GM23248 (cell line): ENCODE results near the gene DMBX1. TPM values are rescaled to one million over a fixed set of nuclear protein-coding genes. Genes with fewer than 3 reads are reported as not detected.

Source experiments
- DNase-seq: peaks from one replicate; pipeline ENCODE4 v3.0.0-alpha.2; 2015
- H2AFZ ChIP-seq: fragments of 200-600 bp; sonication (generic); 2 replicates; pipeline ENCODE4 v1.6.1; 2016; ENCODE audit warnings: antibody characterized with exemption
- H3F3A ChIP-seq: fragments of 200-600 bp; sonication (generic); 2 replicates; pipeline ENCODE4 v1.6.1; 2016; ENCODE audit warnings: mild to moderate bottlenecking, antibody characterized with exemption, mixed run types; ENCODE audit not compliant: insufficient read depth
- H3K27ac ChIP-seq: fragments of 200-600 bp; sonication (generic); 2 replicates; pipeline ENCODE4 v1.5.1; 2016; ENCODE audit warnings: mild to moderate bottlenecking
- H3K27me3 ChIP-seq: fragments of 200-600 bp; sonication (generic); replicated peaks from 2 replicates; pipeline ENCODE4 v1.6.1; 2016; ENCODE audit warnings: mild to moderate bottlenecking; ENCODE audit not compliant: insufficient read depth
- H3K36me3 ChIP-seq: fragments of 200-600 bp; sonication (generic); 2 replicates; pipeline ENCODE4 v1.6.1; 2016; ENCODE audit warnings: low read depth, mild to moderate bottlenecking
- H3K4me1 ChIP-seq: fragments of 200-600 bp; sonication (generic); 2 replicates; pipeline ENCODE4 v1.6.1; 2016; ENCODE audit warnings: mild to moderate bottlenecking; ENCODE audit not compliant: insufficient read depth
- H3K4me2 ChIP-seq: fragments of 200-600 bp; sonication (generic); one replicate; pipeline ENCODE4 v1.6.1; 2016; ENCODE audit warnings: mild to moderate bottlenecking; ENCODE audit not compliant: unreplicated experiment
- H3K4me3 ChIP-seq: fragments of 200-600 bp; sonication (generic); 2 replicates; pipeline ENCODE4 v1.5.1; 2016; ENCODE audit warnings: mild to moderate bottlenecking
- H3K79me2 ChIP-seq: fragments of 200-600 bp; sonication (generic); 2 replicates; pipeline ENCODE4 v1.6.1; 2016; ENCODE audit warnings: mild to moderate bottlenecking; ENCODE audit not compliant: insufficient read depth
- H3K9ac ChIP-seq: fragments of 200-600 bp; sonication (generic); 2 replicates; pipeline ENCODE4 v1.6.1; 2016; ENCODE audit warnings: mild to moderate bottlenecking
- H3K9me2 ChIP-seq: fragments of 200-600 bp; sonication (generic); 2 replicates; pipeline ENCODE4 v1.6.1; 2016; ENCODE audit warnings: mixed run types, mild to moderate bottlenecking, moderate library complexity; ENCODE audit not compliant: insufficient read depth
- H3K9me3 ChIP-seq: fragments of 200-600 bp; sonication (generic); one replicate; pipeline ENCODE4 v1.6.1; 2017; ENCODE audit warnings: low read depth
- H4K20me1 ChIP-seq: fragments of 200-600 bp; sonication (generic); 2 replicates; pipeline ENCODE4 v1.6.0; 2016; ENCODE audit not compliant: insufficient read depth
- EZH2 ChIP-seq: fragments of 200-600 bp; sonication (generic); IDR thresholded peaks from 2 replicates; pipeline ENCODE4 v1.6.1; 2018; ENCODE audit warnings: antibody characterized with exemption, mild to moderate bottlenecking; ENCODE audit not compliant: insufficient read depth, poor library complexity, severe bottlenecking
- EZH2phosphoT487 ChIP-seq: fragments of 200-600 bp; sonication (generic); IDR thresholded peaks from 2 replicates; pipeline ENCODE4 v1.6.1; 2018; ENCODE audit warnings: antibody characterized with exemption, moderate library complexity, mild to moderate bottlenecking, low read depth; ENCODE audit not compliant: insufficient read depth
- WGBS, 2 experiments: methylation state at CpG; one replicate each; pipeline ENCODE4 v1.1.6; 2015 to 2017; ENCODE audit warnings: low lambda C conversion rate in 2 of 2, low coverage in 1 of 2; ENCODE audit errors: missing lambda C conversion rate in 2 of 2; 5-methylcytosine and 5-hydroxymethylcytosine counted together
- in situ Hi-C: fragments of 300-500 bp; cut with MboI; formaldehyde crosslinking; loops from 2 replicates; pipeline ENCODE4 v1.15.0; 2020
- polyA plus RNA-seq: library from polyadenylated mRNA; unstranded; fragments of >200 nt; fragmentation: Nextera tagmentation; extraction: Ambion mirVana; gene quantifications from 2 replicates; pipeline ENCODE4 v1.2.1, GENCODE V29; 2016
- total RNA-seq: library from RNA; depleted of rRNA; stranded (reverse); fragments of >200 nt; shearing (Covaris generic); gene quantifications from 2 replicates; pipeline ENCODE4 v1.2.3, GENCODE V29; 2014

Gene DMBX1
- total and polyA plus RNA-seq, 2 experiments from 2014 or later: not detected

DNA sequence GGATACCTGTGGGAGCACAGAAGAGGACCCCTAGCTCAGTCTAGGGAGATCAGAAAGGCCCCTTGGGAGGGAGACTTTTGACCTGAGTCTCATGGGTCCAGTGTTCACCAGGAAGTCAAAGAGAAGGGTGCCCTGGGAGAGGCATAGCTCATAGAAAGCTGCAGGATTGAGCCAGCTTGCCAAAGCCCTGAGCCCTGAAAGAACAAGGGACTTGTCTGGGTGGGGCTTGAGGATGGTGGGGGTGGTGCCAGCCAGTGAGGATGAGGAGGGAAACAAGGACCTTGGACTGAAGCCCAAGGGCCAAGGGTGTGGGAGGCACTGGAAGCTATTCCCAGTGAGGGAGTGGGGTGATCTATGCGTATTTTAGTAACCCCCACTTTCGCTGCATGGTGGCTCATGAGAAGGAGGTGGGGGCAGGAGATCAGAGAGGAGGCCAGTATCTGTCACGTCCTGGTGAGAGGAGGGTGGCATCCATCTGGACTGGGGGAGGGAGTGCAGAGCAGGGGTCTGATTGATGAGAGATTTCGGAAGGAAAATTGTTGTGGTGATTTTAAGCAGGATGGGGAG is 28.4 kb downstream of the DMBX1 start:
- H3K4me3 ChIP-seq: no peak overlapping the region
- no peaks in the 10 kb centered on the region for H3K79me2 ChIP-seq
- H3K27me3 ChIP-seq: no peaks in the 10 kb centered on the region
- 69 to 84% methylated on average over 4 of the region's 4 CpGs for whole genome bisulfite sequencing, 2 experiments
- in situ Hi-C loops: no loop called here
- H4K20me1 ChIP-seq: no peaks in the 10 kb centered on the region
- H3K4me1 ChIP-seq: peaks cover 33% of the 10 kb centered on the region
- peaks cover 23% of the 10 kb centered on the region; the same call in 1 of the 2 replicates for H3F3A ChIP-seq
- DNase-seq: no peak
- no peaks in the 10 kb centered on the region for H3K9me2 ChIP-seq
- no peak overlapping the region for H2AFZ ChIP-seq
- no peaks in the 10 kb centered on the region for H3K9me3 ChIP-seq
- H3K36me3 ChIP-seq: no peaks in the 10 kb centered on the region
- TF ChIP-seq EZH2phosphoT487: no peak
- TF ChIP-seq EZH2: no peak
- H3K9ac ChIP-seq: no peak overlapping the region
- no peak overlapping the region for H3K4me2 ChIP-seq
- no peak overlapping the region for H3K27ac ChIP-seq

DNA sequence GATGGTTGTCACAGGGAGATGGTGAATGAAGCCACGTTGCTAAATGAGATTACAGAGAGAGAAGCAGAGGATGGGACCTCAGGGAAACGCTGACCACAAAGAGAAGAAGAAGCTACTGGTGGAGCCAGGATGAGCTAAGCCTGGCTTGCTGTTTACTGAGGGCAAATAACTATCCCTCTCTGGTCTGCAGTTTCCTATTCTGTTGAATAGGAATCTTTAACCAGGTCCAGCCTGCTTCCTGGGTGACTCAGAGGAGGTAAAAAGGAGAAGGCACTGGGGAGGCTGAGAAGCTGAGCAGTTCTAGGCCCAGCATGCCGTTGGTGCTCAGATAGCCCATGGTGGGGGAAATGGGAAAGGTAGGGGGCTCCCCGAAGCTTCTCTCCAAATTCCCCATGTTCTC is 29.6 kb downstream of the DMBX1 start:
- no peaks in the 10 kb centered on the region for H3K9me2 ChIP-seq
- peaks cover 34% of the 10 kb centered on the region for H3K4me1 ChIP-seq
- in situ Hi-C loops: no loop called here
- no peak overlapping the region for H3K4me2 ChIP-seq
- TF ChIP-seq EZH2phosphoT487 (no peak), EZH2 (no peak)
- no peaks in the 10 kb centered on the region for H3K9me3 ChIP-seq
- H2AFZ ChIP-seq: no peak overlapping the region
- H3F3A ChIP-seq: peaks cover 24% of the 10 kb centered on the region; the same call in 1 of the 2 replicates
- H3K27me3 ChIP-seq: no peaks in the 10 kb centered on the region
- H3K79me2 ChIP-seq: no peaks in the 10 kb centered on the region
- no peaks in the 10 kb centered on the region for H4K20me1 ChIP-seq
- 67 to 76% methylated on average over 4 of the region's 4 CpGs for WGBS, 2 experiments
- no peak overlapping the region for H3K9ac ChIP-seq
- H3K4me3 ChIP-seq: no peak overlapping the region
- peak; percentile 51 for DNase-seq
- no peak overlapping the region for H3K27ac ChIP-seq
- no peaks in the 10 kb centered on the region for H3K36me3 ChIP-seq

DNA sequence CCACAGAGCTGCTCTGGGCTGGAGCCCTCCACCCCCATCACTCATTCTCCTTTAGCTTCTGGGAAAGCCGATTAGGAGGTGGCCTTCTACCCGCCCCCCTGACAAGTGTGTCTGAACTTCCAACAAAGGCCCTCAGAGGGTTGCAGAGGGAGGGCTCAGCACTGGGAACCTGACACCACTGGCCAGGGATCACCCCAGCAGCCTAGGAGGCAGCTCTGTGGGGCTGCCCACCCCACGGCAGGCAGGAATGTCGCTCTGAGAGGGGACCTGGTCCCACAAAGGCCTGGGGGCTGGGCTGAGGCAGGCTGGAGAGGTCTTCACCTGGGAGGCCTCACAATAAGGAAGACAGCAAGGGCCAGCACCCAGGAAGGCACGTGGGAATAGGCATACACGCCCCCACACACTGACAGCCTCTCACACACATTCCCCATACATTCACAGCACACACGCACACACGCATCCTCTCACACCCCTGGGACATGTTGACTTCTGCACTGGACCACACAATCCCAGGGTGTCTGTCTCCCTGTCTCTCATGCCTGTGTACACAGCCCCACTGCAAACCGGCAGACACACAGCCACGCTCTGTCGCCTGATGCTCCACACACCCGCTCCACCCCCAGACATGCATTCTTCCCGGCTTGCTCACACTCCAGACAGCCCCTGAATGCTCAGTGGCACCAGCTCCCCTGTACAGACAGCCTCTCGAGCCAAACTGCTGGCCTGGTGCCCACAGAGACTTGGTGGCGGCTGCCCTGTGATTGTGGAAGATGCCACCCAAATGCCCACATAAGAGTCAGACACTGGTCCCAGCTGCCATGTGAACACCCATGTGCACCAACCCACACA is 30.7 kb downstream of the DMBX1 start:
- Histone ChIP-seq H3K9ac (peak overlapping the region; percentile 36; the same call in 1 of the 2 replicates), H4K20me1 (no peaks in the 10 kb centered on the region), H2AFZ (no peak overlapping the region), H3K79me2 (no peaks in the 10 kb centered on the region), H3K4me3 (no peak overlapping the region), H3K27ac (peak overlapping the region; percentile 45), H3K9me2 (no peaks in the 10 kb centered on the region), H3K36me3 (no peaks in the 10 kb centered on the region), H3K4me2 (peak overlapping the region; percentile 13), H3F3A (peaks cover 24% of the 10 kb centered on the region; the same call in 1 of the 2 replicates), H3K9me3 (no peaks in the 10 kb centered on the region), H3K4me1 (peaks cover 34% of the 10 kb centered on the region), H3K27me3 (no peaks in the 10 kb centered on the region)
- peak; percentile 91 for DNase-seq
- in situ Hi-C loops: loop anchor here (10.0 kb wide), 1 partner anchor 45 kb away; no protein-coding TSS in a partner anchor
- WGBS, 2 experiments: 30 to 34% methylated on average over 14 of the region's 15 CpGs
- TF ChIP-seq EZH2phosphoT487 (no peak), EZH2 (no peak)

DNA sequence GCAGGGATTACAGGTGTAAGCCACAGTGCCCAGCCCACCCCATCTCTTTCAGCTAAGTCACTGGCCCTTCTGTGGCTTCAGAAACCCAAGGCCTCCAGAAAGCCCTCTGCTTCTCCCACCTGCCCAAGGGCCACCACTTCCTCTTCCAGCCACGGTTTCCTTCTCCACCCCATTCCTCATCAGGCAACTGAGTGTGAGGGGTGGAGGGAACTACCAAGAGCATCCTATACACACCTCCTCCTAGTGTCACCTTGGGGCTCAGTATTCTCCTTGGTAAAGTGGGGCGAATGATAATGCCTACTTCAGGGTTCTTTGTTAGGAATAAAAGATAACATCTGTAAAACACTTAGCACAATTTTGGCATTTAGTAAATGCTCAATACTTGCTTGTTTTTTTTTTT is 31.8 kb downstream of the DMBX1 start:
- peak overlapping the region; percentile 69 for H3K27ac ChIP-seq
- TF ChIP-seq EZH2phosphoT487: no peak
- no peaks in the 10 kb centered on the region for H3K27me3 ChIP-seq
- H3F3A ChIP-seq: peaks cover 24% of the 10 kb centered on the region; the same call in 1 of the 2 replicates
- DNase-seq: no peak
- H3K9me2 ChIP-seq: no peaks in the 10 kb centered on the region
- no peak overlapping the region for H3K4me2 ChIP-seq
- H3K4me3 ChIP-seq: no peak overlapping the region
- no peaks in the 10 kb centered on the region for H4K20me1 ChIP-seq
- no peaks in the 10 kb centered on the region for H3K79me2 ChIP-seq
- WGBS, 2 experiments: 89 to 95% methylated on average over 2 of the region's 2 CpGs
- H2AFZ ChIP-seq: no peak overlapping the region
- H3K9me3 ChIP-seq: no peaks in the 10 kb centered on the region
- no peaks in the 10 kb centered on the region for H3K36me3 ChIP-seq
- in situ Hi-C loops: loop anchor here (10.0 kb wide), 1 partner anchor 47 kb away; no protein-coding TSS in a partner anchor
- no peak overlapping the region for H3K9ac ChIP-seq
- peaks cover 34% of the 10 kb centered on the region for H3K4me1 ChIP-seq
